ENCODE data around the gene KSR1. TPM values are rescaled to one million over a fixed set of nuclear protein-coding genes. Genes with fewer than 3 reads are reported as not detected.

The KSR1 gene
- total RNA-seq, 1 experiment from 2014 or later: 19.1 TPM

DNA sequence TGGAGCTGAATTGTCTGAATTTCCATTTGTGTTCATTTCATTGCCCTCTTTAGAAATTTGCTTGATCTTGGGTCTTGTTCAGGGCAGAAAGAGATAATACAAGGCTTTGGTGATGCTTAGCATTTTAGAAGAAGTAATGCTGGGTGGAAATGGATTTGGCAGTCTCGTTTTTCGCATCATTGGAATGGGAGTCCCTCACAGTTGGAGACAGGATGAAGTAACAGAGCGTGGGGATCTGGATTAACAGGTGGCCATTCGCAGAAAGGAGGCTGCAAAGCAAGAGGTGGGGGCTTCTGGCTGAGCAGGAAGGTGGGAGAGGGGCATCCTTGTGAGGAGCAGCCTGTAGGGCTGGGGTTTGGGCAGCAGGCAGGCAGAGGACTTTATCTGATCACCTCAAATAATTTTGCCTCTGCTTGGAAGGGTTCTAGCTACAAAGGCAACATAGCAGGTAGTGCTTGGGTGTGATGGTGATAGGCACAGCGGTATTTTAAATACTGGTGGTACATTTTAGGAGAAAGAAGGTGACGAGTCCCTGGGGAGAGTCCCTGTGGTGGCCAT lies 17.0 kb downstream of the KSR1 start:
- H3K79me2 ChIP-seq (ENCODE audit: low read depth): peaks cover 24% of the 10 kb centered on the region
- H3K27ac ChIP-seq: peak overlapping the region; percentile 95
- H3F3A ChIP-seq (ENCODE audit: insufficient read depth, low read depth): peaks cover 31% of the 10 kb centered on the region; the same call in 1 of the 2 replicates
- H3K9me2 ChIP-seq (ENCODE audit: insufficient read depth): no peaks in the 10 kb centered on the region
- no peak for DNase-seq
- TF ChIP-seq EZH2 (IDR thresholded peaks at IDR 0.05; ENCODE audit: low read depth) (no peak), CTCF (conservative IDR thresholded peaks at IDR 0.05) (no peak)
- CTCF ChIA-PET: no interaction called here
- peak overlapping the region; percentile 70 for H3K4me2 ChIP-seq
- POLR2A ChIA-PET (ENCODE audit: unreplicated experiment): no interaction called here
- no peaks in the 10 kb centered on the region for H4K20me1 ChIP-seq (ENCODE audit: insufficient read depth)
- no TSS peak for BruUV-seq (replicated peaks)
- H3K4me3 ChIP-seq: no peak overlapping the region
- H3K4me1 ChIP-seq (replicated peaks; ENCODE audit: insufficient read depth): peaks cover 41% of the 10 kb centered on the region
- H3K36me3 ChIP-seq (ENCODE audit: low read depth): no peaks in the 10 kb centered on the region
- no peak overlapping the region for H2AFZ ChIP-seq
- no peaks in the 10 kb centered on the region for H3K9me3 ChIP-seq (ENCODE audit: insufficient read depth, low read depth)
- intact Hi-C loops (cut with micrococcal nuclease; ENCODE audit: unreplicated experiment): loop anchor here (5.0 kb wide), 1 partner anchor 79 kb away; no protein-coding TSS in a partner anchor
- H3K27me3 ChIP-seq (ENCODE audit: insufficient read depth, low read depth): no peaks in the 10 kb centered on the region

- H3K9me3 ChIP-seq (ENCODE audit: insufficient read depth, low read depth): no peaks in the 10 kb centered on the region
- H3F3A ChIP-seq (ENCODE audit: insufficient read depth, low read depth): peaks cover 31% of the 10 kb centered on the region; the same call in 1 of the 2 replicates
- peak overlapping the region; percentile 46; the same call in 1 of the 2 replicates for H2AFZ ChIP-seq
- no peak overlapping the region for H3K4me3 ChIP-seq
- peak in 1 of 2 experiments; percentile 17 for DNase-seq
- H3K36me3 ChIP-seq (ENCODE audit: low read depth): no peaks in the 10 kb centered on the region
- ChIA-PET POLR2A (ENCODE audit: unreplicated experiment) (no interaction called here), CTCF (no interaction called here)
- H3K9me2 ChIP-seq (ENCODE audit: insufficient read depth): no peaks in the 10 kb centered on the region
- no peak for TF ChIP-seq CTCF (conservative IDR thresholded peaks at IDR 0.05)
- no peak for TF ChIP-seq EZH2 (IDR thresholded peaks at IDR 0.05; ENCODE audit: low read depth)
- no peaks in the 10 kb centered on the region for H3K27me3 ChIP-seq (ENCODE audit: insufficient read depth, low read depth)
- H3K79me2 ChIP-seq (ENCODE audit: low read depth): peaks cover 24% of the 10 kb centered on the region
- intact Hi-C loops (cut with micrococcal nuclease; ENCODE audit: unreplicated experiment): loop anchor here (5.0 kb wide), 1 partner anchor 78 kb away; no protein-coding TSS in a partner anchor
- H4K20me1 ChIP-seq (ENCODE audit: insufficient read depth): no peaks in the 10 kb centered on the region
- H3K27ac ChIP-seq: peak overlapping the region; percentile 95
- H3K4me2 ChIP-seq: peak overlapping the region; percentile 70
- no TSS peak for BruUV-seq (replicated peaks)
- peaks cover 41% of the 10 kb centered on the region for H3K4me1 ChIP-seq (replicated peaks; ENCODE audit: insufficient read depth)
These were observed 17.7 kb downstream of the KSR1 start for GRCh38 chr17:27473748-27474609.

GRCh38 chr17:27475070-27475673 lies 18.9 kb downstream of the KSR1 start:
- peaks cover 24% of the 10 kb centered on the region for H3K79me2 ChIP-seq (ENCODE audit: low read depth)
- peaks cover 41% of the 10 kb centered on the region for H3K4me1 ChIP-seq (replicated peaks; ENCODE audit: insufficient read depth)
- CTCF ChIA-PET: no interaction called here
- no TSS peak for BruUV-seq (replicated peaks)
- DNase-seq: no peak
- no peaks in the 10 kb centered on the region for H3K36me3 ChIP-seq (ENCODE audit: low read depth)
- POLR2A ChIA-PET (ENCODE audit: unreplicated experiment): no interaction called here
- H3K27ac ChIP-seq: no peak overlapping the region
- no peaks in the 10 kb centered on the region for H4K20me1 ChIP-seq (ENCODE audit: insufficient read depth)
- H3K9me3 ChIP-seq (ENCODE audit: insufficient read depth, low read depth): no peaks in the 10 kb centered on the region
- H3K27me3 ChIP-seq (ENCODE audit: insufficient read depth, low read depth): no peaks in the 10 kb centered on the region
- H2AFZ ChIP-seq: no peak overlapping the region
- H3K4me2 ChIP-seq: no peak overlapping the region
- H3F3A ChIP-seq (ENCODE audit: insufficient read depth, low read depth): peaks cover 31% of the 10 kb centered on the region; the same call in 1 of the 2 replicates
- H3K4me3 ChIP-seq: no peak overlapping the region
- no peaks in the 10 kb centered on the region for H3K9me2 ChIP-seq (ENCODE audit: insufficient read depth)
- intact Hi-C loops (cut with micrococcal nuclease; ENCODE audit: unreplicated experiment): no loop called here
- TF ChIP-seq EZH2 (IDR thresholded peaks at IDR 0.05; ENCODE audit: low read depth) (no peak), CTCF (conservative IDR thresholded peaks at IDR 0.05) (no peak)
